GM18526 (cell line): ENCODE measurements around the gene MSMB.

Experiments
- POLR2A ChIP-seq: IDR thresholded peaks from 3 replicates; pipeline ENCODE4 v1.6.1; 2011; ENCODE audit not compliant: insufficient read length; ENCODE audit errors: extremely low read depth

MSMB gene

GRCh38 chr10:46046261-46046660 lies at the start of gene MSMB:
MSMB (minus strand) TSS chr10:46046269; CDS start chr10:46046237, 32 bp downstream.
- no peak for TF ChIP-seq POLR2A

GRCh38 chr10:46094931-46095750 lies 49.1 kb upstream of the MSMB start:
- no peak for TF ChIP-seq POLR2A

DNA sequence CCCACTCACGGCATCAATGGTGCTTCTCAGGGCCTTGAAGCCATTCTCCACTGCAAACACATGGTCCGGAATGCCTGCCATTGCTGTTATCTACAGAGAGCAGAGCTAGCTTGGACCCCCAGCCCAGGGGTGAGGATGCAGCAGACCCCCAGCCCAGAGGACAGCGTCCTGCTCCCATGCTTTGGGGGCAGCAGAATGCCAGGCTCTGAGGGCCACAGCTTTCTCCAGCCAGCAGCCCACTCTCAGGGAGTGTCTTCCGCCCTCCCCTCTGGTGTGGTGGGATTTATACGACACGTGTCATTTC lies 48.1 kb upstream of the MSMB start:
- no peak for TF ChIP-seq POLR2A

- TF ChIP-seq POLR2A = no peak
These were observed 46.5 kb upstream of the MSMB start for GRCh38 chr10:46092524-46093081.

DNA sequence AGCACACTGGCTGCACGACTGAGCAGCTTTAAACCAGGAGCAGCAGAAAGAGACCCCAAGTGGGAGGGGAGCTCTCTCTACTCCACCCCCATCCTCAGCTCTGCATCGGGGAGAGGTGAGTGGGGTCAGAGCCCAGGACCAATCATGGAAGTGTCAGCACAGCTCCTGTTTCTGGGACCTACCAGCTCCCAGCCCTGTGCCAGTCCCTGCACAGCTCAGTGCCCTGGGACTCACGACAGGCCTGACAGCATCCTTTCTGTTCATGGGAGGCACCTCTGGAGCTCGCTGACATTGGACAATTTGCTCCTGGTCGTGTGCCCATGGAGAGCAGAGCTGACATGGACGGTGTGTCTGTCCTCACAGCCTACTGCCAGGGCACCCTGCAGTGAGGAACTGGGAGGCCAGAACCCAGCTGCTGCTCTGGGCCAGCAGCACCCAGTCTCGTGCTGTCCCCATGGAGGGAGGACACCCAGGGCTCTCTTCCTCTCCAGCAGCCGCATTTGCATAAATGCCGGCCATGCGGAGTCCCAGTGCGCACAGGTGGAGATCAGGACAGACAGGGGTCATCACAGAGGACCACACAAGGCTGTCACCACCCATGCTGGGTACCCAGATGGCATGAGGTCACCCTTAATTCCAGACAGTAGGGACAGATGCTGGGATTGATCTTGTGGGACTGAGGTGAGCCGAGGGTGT lies 45.9 kb upstream of the MSMB start:
- TF ChIP-seq POLR2A = no peak

GRCh38 chr10:46091080-46091827 lies 45.2 kb upstream of the MSMB start:
- no peak for TF ChIP-seq POLR2A

GRCh38 chr10:46090258-46090812 lies 44.3 kb upstream of the MSMB start:
- TF ChIP-seq POLR2A = no peak

GRCh38 chr10:46084321-46085165 lies 38.5 kb upstream of the MSMB start:
- TF ChIP-seq POLR2A = no peak

DNA sequence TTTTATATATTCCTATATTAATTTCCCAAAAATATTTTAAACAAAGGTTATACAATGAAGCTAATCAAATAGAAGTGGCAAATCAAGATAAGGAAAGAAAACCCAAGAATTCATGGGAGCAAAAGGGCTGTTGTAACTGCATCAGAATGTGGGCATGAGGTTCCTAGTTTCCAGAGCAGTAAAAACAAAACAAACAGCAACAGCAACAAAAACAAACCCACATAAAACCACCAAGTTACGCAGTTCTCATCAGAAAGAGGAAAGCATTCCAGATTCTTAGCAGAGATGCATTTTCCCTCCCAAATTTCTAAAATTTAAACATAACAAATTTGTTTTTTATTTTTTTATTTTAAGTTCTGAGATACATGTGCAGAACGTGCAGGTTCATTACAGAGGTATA lies 34.8 kb upstream of the MSMB start:
- no peak for TF ChIP-seq POLR2A

DNA sequence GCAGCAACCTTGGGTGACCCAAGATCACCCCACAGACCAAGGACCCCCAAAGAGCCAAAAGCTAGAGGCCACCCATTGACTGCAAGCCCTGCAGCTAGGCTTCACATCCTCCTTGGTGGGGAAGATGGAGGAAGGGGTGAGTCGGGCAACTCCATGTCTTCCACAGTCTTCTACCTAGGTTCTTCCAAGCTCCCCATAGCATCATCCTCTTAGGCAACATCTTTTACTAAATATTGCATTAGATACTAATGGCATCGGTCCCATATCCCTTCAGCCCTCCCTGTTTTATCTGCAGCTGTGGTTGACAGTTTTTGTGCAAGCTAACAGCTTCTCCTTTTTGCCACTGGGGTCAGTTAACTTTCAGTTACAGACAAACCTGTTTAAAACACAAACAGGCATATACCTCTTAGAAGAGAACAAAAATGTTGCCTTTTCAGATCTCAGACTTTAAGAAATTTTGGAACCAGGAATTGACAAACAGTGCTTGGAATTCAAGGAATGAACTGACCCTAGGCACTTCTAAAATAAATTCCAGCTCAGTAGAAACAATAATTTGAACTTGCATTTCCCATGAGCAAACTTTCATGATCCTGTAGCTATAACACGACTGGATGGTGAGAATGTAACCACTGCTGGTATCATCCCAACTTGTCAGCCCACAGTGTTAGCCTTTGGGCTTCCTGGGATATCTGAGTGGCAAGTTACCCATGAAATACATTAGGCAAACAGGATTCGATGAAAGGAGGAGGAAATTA lies 33.9 kb upstream of the MSMB start:
- no peak for TF ChIP-seq POLR2A

GRCh38 chr10:46077731-46078413 lies 31.8 kb upstream of the MSMB start:
- TF ChIP-seq POLR2A = no peak

DNA sequence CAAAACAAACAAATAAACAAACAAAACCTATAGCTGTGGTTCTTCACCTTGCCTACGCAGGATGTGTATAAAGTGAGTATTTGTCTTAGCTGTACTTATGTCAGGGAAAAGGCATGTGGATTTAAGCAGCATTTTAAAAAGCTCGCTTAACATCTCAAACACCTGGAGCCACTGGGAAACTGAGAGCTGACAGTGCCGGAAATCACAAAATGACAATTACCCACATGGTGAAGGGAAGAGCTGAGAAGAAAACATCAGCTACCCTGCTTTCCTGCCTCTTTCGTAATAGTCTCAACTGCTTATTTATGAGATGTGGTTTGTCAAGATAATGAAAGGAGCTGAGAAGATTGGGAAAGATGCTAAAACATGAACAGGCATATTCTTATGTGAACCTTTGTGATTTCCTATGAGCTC lies 31.1 kb upstream of the MSMB start:
- no peak for TF ChIP-seq POLR2A

DNA sequence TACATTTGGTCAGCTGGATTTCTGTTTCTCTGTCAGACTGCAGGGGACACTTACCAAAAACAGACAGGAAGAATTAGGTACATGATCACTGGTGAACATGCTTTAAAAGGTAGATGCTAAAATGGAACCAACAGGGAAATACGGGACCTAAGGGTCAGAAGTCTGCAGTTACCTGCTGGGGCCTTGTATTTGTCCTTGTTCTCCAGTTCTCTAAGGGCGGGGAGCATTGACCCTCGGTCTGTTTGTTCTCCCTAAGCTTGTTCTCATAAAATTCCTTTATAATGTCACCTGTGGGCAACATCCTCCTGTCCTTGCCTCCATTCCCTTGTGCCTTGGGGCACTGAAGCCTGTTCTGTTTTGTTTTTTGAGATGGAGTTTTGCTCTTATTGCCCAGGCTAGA lies 29.8 kb upstream of the MSMB start:
- no peak for TF ChIP-seq POLR2A
